ENCODE data around the gene TLE5. TPM values are rescaled to one million over a fixed set of nuclear protein-coding genes. Genes with fewer than 3 reads are reported as not detected.
A peak's percentile ranks its signal among the peaks of the same experiment; 100 is the strongest.

The TLE5 gene
- total RNA-seq, 2 experiments from 2014 or later: 283 to 296 TPM

GRCh38 chr19:3035542-3036118, 26.7 kb downstream of the TLE5 start:
- ATAC-seq (peak; percentile 95), DNase-seq (peak; percentile 98)
- peak overlapping the region; percentile 94 for H3K27ac Mint-ChIP-seq
- peaks cover 21% of the 10 kb centered on the region for H3K4me1 Mint-ChIP-seq (ENCODE audit: low read depth)
- no peak for TF ChIP-seq CTCF (IDR thresholded peaks at IDR 0.05)
- peak overlapping the region; percentile 85 for H3K4me3 Mint-ChIP-seq
- intact Hi-C loops (cut with micrococcal nuclease): loop anchor here (10.0 kb wide), 1 partner anchor 251 kb away; the partner anchor contains the start of genes SGTA and THOP1
- ChIA-PET POLR2A (interaction anchor here (0.6 to 3.8 kb wide), 12 partner anchors 9 to 560 kb away, joined by 3 to 17 read pairs (median 4); partner anchors contain the start of genes GADD45B, TLE5 and TLE6), CTCF (interaction anchor here (0.6 to 5.3 kb wide), 14 partner anchors 8 to 148 kb away, joined by 3 to 24 read pairs (median 4); no protein-coding TSS in a partner anchor)
- no peaks in the 10 kb centered on the region for H3K36me3 Mint-ChIP-seq (ENCODE audit: low read depth)
- H3K9me3 Mint-ChIP-seq: no peaks in the 10 kb centered on the region
- H3K27me3 Mint-ChIP-seq: peaks cover 1% of the 10 kb centered on the region

- DNase-seq (peak; percentile 65), ATAC-seq (peak; percentile 14)
- CTCF ChIA-PET: interaction anchor here (1.2 to 5.3 kb wide), 7 partner anchors 16 to 147 kb away, joined by 4 to 24 read pairs (median 7); no protein-coding TSS in a partner anchor
- Mint-ChIP-seq H3K9me3 (no peaks in the 10 kb centered on the region), H3K27ac (peak overlapping the region; percentile 94), H3K27me3 (peaks cover 6% of the 10 kb centered on the region), H3K36me3 (ENCODE audit: low read depth) (no peaks in the 10 kb centered on the region), H3K4me3 (peak overlapping the region; percentile 85), H3K4me1 (ENCODE audit: low read depth) (peaks cover 19% of the 10 kb centered on the region)
- no peak for TF ChIP-seq CTCF (IDR thresholded peaks at IDR 0.05)
- intact Hi-C loops (cut with micrococcal nuclease): loop anchor here (10.0 kb wide), 1 partner anchor 250 kb away; the partner anchor contains the start of genes SGTA and THOP1
- POLR2A ChIA-PET: interaction anchor here (0.6 to 3.8 kb wide), 8 partner anchors 8 to 127 kb away, joined by 3 to 17 read pairs (median 4); partner anchors contain the start of genes TLE5 and TLE6
Observed at GRCh38 chr19:3034656-3035541, 27.4 kb downstream of the TLE5 start.

GRCh38 chr19:3034406-3034655, 28.0 kb downstream of the TLE5 start:
- Mint-ChIP-seq H3K4me3 (no peak overlapping the region), H3K27me3 (peaks cover 7% of the 10 kb centered on the region), H3K9me3 (no peaks in the 10 kb centered on the region), H3K27ac (no peak overlapping the region), H3K36me3 (ENCODE audit: low read depth) (no peaks in the 10 kb centered on the region), H3K4me1 (ENCODE audit: low read depth) (peaks cover 17% of the 10 kb centered on the region)
- TF ChIP-seq CTCF (IDR thresholded peaks at IDR 0.05): no peak
- ChIA-PET CTCF (no interaction called here), POLR2A (interaction anchor here (1.5 to 3.8 kb wide), 2 partner anchors 8 to 19 kb away, joined by 5 to 17 read pairs; no protein-coding TSS in a partner anchor)
- intact Hi-C loops (cut with micrococcal nuclease): loop anchor here (10.0 kb wide), 1 partner anchor 250 kb away; the partner anchor contains the start of genes SGTA and THOP1
- ATAC-seq (no peak), DNase-seq (no peak)

- peaks cover 17% of the 10 kb centered on the region for H3K4me1 Mint-ChIP-seq (ENCODE audit: low read depth)
- CTCF ChIA-PET: no interaction called here
Observed at GRCh38 chr19:3033595-3034405, 28.5 kb downstream of the TLE5 start.

More at GRCh38 chr19:3033595-3034405, 28.5 kb downstream of the TLE5 start:
- H3K27me3 Mint-ChIP-seq: peaks cover 7% of the 10 kb centered on the region
- POLR2A ChIA-PET: interaction anchor here (1.5 kb wide), 1 partner anchor 9 kb away, joined by 5 read pairs; no protein-coding TSS in a partner anchor
- no peaks in the 10 kb centered on the region for H3K9me3 Mint-ChIP-seq
- no peaks in the 10 kb centered on the region for H3K36me3 Mint-ChIP-seq (ENCODE audit: low read depth)
- intact Hi-C loops (cut with micrococcal nuclease): loop anchor here (10.0 kb wide), 1 partner anchor 249 kb away; the partner anchor contains the start of genes SGTA and THOP1
- H3K27ac Mint-ChIP-seq: no peak overlapping the region
- ATAC-seq (no peak), DNase-seq (no peak)
- H3K4me3 Mint-ChIP-seq: no peak overlapping the region
- TF ChIP-seq CTCF (IDR thresholded peaks at IDR 0.05): no peak

Data from activated CD8-positive, alpha-beta T cell treated with anti-CD3 and anti-CD28 coated beads for 36 hours (primary cell).